M059J (cell line): ENCODE measurements around the gene APPBP2. TPM values are rescaled to one million over a fixed set of nuclear protein-coding genes. Genes with fewer than 3 reads are reported as not detected.
"Not testable (repeated sequence)": the region's sequence is repeated elsewhere in the genome, so short reads cannot be mapped to it uniquely, and the experiment has no call there.

ENCODE experiments used
- DNase-seq: peaks from one replicate; pipeline ENCODE4 v3.0.0-alpha.2; 2012; ENCODE audit warnings: low read depth
- total RNA-seq: library from RNA; depleted of rRNA; stranded (reverse); fragments of >200 nt; shearing (Covaris generic); gene quantifications from 2 replicates; pipeline ENCODE4 v1.2.3, GENCODE V29; 2014; rRNA removed

Gene APPBP2, protein sequence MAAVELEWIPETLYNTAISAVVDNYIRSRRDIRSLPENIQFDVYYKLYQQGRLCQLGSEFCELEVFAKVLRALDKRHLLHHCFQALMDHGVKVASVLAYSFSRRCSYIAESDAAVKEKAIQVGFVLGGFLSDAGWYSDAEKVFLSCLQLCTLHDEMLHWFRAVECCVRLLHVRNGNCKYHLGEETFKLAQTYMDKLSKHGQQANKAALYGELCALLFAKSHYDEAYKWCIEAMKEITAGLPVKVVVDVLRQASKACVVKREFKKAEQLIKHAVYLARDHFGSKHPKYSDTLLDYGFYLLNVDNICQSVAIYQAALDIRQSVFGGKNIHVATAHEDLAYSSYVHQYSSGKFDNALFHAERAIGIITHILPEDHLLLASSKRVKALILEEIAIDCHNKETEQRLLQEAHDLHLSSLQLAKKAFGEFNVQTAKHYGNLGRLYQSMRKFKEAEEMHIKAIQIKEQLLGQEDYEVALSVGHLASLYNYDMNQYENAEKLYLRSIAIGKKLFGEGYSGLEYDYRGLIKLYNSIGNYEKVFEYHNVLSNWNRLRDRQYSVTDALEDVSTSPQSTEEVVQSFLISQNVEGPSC
- total RNA-seq, result 23.6 and 30.2 TPM in 2 replicates

DNA sequence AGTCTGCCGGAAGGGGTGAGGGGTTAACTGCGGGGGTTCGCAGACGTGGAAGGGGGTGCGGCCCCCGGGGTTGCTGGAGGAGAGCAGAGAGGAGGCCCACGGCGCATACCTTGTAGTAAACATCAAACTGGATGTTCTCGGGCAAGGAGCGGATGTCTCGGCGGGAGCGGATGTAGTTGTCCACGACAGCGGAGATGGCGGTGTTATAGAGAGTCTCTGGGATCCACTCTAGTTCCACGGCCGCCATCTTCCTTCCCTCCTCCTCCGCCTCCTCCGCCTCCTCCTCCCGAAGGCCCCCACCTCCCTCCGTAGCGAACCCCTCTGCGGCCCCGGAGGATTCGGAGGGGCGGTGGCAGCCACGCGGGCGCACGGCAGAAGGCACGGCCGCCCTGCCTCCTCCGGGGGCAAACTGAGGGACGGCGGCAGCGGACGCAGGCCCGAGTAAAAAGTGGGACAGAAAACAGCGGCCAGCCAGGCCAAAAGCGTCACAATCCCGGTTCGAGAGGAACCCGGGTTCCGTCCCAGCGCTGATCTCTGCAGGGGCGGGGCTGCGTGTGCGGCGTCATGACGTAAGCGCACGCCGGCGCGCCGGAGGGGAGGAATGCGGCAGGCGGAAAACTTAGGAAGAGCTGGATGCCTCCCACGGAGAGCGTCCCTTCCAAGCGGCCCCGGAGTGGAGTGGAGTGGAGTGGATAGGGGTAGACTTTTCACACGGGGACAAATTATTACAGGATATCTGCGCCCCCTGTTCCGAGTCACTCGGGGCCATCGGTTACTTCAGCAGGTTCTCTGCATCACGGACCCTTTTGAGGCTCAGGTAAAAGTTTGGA, at the start of gene APPBP2:
TSS of gene APPBP2 (minus strand) at position 558 of the 830 bp plus-strand sequence. CDS start at position 247, 311 bp downstream.
- DNase-seq, result peak; percentile 85

DNA sequence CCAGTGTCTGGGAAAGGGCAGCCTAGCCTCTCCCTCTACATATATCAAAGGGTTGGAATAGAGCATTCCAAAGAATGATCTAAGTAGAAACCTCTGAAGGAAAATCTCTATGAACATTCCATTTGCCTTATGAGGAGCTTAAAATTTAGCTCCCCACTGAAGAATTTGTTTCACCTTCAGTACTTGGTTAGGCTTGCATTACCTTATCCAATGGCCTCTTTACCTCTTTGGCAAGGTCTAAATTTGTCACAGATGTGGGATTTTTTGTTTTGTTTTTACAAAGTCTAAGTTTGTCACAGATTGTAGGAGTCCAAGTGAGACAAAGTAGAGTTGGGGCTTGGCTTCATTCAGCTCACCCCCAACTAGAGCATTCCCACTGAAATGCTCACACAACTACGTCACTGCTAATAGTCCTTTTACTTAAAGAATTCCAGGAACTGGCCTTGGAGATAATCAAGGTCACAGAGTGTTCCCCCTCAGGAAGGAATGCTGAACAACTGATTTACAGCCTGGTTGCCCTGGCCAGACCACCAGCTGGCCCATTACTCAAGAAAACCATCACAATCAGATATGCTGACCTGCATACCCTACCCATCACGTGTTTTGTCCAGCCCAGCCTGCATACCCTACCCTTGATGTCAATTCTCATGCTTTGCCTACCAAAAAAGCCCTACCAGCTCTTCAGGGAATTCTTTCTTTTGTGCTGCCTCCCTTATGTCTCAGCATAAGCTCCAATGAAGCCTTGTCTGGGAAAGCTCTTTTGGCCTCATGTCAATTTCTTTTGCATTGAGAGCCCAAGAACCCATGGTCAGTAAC, 47.4 kb upstream of the APPBP2 start:
- DNase-seq, result peak; percentile 12

DNA sequence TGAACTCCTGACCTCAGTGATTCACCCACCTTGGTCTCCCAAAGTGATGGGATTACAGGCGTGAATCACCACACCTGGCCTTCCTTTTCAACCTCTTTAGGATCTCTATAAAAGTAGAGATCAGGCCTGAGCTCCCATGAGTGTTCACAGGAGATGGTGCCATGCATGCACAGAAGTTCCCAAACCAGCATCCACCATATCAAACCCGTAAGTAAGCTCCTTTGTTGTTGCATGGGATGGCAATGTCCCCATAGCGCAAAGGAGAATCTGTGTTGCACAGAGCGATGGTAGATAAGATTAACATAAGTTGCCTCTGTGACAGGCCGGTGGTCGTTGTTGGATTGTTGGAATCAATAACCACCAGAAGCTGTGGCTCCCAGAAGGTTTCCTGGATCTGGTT, 39.2 kb upstream of the APPBP2 start:
- DNase-seq, result no peak

DNA sequence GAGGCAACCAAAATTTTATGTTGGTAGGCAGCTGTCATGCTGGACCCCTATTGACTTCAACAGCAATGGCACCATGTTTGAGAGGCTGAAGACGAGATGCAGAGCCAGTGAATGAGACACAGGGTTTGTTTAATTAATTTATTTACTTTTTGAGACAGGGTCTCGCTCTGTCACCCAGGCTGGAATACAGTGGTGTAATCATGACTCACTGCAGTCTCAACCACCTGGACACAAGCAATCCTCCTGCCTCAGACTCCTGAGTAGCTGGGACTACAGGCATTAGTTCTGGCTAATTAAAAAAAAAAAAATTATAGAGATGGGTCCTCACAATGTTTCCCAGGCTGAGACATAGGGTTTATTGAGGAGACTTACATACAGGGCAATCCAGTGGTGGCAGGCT, 37.7 kb upstream of the APPBP2 start:
- DNase-seq, result peak; percentile 37

DNA sequence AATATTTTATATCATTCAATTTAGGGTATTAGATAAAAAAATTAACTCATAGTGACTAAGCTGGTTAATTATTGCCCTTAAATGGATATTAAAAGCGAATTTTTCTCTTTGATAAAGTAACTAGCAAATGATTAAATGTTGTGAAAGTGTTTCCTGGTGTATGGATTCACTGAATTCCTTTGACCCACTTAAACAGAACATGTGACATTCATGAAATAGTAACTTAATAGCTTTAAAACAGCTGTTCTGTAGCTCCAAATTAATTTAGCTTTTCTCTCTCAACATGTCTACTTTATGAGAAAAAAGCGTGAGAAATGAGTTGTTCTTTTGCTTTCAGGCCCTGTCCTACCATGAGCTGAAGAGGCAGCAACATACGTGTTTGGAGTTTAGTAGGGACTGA, 36.4 kb upstream of the APPBP2 start:
- DNase-seq, result no peak

DNA sequence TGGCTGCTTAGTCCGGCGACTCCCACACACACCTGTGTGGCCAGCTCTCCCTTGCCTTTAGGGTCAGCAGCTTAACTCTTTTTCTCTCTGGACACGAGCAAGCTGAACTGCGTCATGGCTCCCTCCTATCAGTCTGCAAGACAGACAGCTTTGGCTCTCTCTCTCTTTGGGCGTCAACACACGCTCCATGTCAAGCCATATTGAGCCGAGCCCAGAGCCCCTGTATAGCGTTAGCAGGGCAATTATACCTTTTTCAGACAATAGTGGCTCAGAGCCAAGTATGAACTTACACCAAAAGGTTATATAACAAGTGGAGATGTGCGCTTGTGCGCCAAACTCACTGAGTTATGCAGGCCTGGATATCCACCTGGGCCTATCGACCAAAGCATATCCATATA, 34.8 kb upstream of the APPBP2 start:
- no peak for DNase-seq

DNA sequence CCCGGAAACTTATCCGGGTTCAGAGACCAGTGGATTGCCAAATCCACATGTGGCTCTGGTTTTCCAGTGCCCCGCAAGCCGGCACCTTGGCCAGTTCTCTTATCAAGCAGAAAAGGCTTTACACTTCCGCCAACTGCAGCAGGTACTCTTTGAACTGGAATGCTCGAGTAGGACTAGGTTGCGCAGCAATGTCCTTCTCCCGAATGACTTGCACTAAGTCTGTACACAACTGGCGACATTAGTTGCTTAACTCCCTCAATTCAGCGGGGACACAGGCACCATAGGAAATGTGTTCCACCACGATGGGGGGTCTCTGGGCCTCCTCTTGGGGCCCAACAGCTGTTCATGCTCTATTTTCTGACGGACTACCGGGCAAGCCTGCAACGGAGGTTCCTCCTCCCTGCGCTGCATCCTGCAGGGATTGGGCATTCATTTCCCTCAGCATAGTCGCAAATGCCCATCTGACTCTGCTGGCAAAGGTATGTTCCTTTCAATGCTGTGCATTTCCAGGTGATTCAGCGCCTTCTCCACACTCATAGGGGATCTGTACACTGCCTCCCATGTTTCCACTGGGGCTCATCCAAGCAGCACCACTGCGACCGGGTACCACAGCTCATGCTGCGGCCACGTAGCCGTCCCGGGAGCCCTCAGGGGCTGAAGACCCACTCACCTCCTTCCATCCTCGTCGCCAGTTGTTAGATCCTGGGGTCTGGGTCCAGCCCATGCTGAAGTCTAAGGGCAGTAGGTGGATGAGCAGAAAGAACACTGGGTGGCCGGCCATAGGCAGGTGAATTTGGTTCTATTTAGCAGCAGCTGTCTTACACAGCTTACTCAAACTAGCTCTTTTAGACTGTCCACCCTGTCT, 34.2 kb upstream of the APPBP2 start:
- no peak for DNase-seq

DNA sequence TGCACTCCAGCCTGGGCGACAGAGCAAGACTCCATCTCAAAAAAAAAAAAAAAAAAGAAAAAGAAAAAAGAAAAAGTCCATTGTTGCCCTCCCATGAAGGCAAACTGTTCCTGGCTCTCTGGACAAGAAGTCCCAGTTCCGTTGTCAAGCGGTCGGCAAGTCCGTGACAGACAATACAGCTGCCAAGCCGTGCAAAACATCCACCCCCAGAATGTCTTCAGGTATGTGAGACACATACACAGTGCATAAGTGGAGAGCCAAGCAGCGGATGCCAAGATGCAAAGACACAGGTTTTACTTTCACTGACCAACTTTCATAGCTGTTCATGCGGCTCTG, 33.6 kb upstream of the APPBP2 start:
- no peak for DNase-seq

DNA sequence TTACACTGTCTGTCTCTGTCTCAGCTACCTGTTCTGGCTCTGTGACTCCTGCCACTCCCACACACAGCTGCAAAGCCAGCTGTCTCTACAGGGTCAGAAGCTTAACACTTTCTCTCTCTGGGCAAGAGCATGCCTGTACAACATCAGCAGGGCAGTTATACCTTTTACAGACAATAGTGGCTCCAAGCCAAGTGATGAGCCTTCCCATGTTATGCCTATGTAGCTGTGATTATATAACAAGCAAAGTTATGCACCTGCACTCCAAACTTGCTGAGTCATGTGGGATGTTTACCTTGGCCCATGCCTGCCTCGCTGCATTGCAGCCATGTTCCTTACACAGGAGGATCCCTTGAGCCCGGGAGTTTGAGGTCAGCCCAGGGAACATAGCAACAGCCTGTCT, 31.8 kb upstream of the APPBP2 start:
- no peak for DNase-seq

DNA sequence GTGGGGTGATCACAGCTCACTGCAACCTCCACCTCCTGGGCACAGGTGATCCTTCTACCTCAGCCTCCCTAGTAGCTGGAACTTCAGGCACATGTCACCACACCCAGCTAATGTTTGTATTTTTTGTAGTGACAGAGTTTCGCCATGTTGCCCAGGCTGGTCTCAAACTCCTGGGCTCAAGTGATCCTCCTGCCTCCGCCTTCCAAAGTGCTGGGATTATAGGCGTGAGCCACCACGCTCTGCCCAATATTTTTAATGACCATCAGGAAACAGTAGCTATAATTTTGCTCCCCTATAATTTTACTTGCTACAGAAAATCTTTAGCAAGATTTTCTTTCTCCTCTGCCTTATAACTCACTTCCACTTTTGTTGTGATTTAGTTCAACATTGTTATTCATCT, 29.7 kb upstream of the APPBP2 start:
- DNase-seq, result no peak

DNA sequence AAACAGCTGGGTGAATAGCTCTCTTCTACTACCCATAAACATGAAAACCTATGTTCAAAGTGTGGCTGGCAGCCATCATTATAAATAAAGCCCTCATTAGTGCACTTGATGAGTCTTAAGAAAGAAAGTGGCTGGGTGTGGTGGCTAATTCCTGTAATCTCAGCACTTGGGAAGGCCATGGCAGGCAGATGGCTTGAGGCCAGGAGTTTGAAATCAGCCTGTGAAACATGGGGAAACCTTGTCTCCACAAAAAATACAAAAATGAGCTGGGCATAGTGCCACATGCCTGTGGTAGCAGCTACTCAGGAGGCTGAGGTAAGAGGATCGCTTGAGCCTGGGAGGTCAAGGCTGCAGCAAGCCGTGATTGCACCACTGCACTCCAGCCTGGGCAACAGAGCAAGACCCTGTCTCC, 28.3 kb upstream of the APPBP2 start:
- peak; percentile 91 for DNase-seq

DNA sequence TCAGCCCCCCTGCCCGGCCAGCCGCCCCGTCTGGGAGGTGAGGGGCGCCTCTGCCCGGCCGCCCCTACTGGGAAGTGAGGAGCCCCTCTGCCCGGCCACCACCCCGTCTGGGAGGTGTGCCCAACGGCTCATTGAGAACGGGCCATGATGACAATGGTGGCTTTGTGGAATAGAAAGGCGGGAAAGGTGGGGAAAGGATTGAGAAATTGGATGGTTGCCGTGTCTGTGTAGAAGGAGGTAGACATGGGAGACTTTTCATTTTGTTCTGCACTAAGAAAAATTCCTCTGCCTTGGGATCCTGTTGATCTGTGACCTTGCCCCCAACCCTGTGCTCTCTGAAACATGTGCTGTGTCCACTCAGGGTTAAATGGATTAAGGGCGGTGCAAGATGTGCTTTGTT, 26.2 kb upstream of the APPBP2 start:
- DNase-seq, result not testable (repeated sequence)

DNA sequence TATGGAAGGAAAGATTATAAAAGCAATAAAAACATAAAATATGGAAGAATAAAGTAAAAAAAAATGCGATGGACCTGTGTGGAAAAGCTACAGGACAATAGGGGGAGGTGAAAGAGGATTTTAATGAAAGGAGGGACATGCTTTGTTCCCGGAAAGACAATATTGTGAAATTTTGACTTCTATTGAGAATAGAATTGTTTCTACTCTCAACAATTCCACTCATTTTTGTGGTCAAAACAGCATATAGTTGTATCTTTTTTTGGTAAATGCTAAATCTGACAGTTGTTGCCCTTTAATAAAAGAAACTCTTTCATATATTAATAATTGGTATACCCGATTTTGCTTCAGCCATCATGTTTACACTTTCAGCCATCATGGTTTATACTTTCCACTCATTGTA, 22.9 kb upstream of the APPBP2 start:
- no peak for DNase-seq

DNA sequence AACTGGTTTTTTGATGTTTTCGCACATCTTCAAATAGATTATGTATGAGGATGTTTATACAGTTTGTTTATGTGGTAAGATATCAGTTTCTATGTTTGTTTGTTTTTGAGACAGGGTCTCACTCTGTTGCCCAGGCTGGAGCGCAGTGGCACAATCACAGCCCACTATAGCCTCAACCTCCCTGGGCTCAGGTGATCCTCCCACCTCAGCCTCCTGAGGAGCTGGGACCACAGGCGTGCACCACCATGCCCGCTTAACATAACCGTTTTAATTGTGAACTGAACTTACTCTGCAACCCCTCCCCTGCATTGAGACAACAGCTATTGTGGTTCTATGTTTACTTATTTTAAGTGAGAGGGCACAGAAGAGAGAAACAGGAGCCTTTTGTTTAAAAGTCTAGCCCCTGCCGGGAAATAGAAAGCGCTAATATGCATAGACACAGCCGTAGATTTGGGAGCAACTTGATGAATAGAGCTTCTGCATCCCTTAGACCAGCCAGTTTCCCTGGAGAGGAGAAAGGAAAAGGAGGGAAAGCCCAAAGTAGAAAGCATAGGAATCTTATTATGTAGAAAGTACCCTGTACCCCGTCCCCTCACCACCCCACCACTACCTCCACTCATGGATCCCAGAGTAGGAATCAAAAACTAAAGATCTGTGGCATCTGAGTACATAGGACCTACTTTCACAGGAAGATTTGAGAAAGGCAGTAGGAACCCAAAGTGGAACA, 19.6 kb upstream of the APPBP2 start:
- DNase-seq, result no peak

DNA sequence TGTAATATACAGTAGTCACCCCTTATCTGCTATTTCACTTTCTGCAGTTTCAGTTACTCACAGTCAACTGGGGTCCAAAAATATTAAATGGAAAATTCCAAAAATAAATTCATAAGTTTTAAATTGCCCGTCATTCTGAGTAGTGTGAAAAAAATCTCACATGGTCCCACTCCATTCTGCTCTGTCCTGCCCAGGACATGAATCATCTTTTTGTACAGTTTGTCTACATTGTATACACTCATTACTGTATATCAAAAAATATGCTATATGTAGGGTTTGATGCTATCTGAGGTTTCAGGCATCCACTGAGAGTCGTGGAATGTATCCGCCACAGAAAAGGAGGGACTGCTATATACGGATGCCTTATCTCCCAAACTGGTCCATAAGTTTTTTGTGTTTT, 16.0 kb upstream of the APPBP2 start:
- DNase-seq, result no peak

DNA sequence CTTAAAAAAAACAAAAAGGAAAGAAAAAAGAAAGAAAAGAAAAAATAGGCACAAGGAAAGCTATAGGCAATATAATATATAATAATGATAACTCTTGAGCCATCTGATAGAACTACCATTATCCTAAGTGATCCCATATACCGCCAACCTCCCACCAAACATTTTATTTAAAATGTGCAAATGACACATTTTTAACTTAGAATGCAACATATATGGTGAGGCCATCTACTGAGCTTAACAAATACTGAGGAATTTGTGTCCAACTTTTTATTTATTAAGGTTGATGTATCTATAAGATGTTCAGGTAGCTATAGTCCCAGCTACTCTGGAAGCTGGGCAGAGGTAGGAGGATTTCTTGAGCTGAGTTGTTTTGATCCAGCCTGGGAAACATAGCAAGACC, 14.4 kb upstream of the APPBP2 start:
- no peak for DNase-seq

DNA sequence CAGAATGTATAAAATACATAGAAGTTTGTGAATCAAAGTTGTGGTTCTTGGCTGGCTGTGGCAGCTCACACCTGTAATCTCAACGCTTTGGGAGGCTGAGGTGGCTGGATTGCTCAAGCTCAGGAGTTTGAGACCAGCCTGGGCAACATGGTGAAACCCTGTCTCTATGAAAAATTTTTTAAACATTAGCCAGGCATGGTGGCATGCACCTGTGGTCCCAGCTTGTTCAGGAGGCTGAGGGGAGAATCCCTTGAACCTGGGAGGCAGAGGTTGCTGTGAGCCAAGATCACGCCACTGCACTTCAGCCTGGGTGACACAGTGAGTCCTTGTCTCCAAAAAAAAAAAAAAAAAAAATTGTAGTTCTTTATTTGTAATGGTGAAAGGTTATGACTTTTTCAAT, 13.8 kb upstream of the APPBP2 start:
- no peak for DNase-seq

DNA sequence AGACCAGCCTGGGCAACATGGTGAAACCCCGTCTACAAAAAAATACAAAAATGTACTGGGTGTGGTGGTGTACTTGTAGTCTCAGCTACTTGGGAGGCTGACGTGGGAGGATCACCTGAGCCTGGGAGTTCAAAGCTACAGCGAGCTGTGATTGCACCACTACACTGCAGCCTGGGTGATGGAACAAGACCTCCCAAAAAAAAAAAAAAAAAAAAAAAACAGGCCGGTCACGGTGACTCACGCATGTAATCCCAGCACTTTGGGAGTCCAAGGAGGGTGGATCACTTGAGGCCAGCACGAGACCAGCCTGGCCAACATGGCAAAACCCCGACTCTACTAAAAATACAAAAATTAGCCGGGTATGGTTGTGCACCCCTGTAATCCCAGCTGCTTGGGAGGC, 12.7 kb upstream of the APPBP2 start:
- no peak for DNase-seq

DNA sequence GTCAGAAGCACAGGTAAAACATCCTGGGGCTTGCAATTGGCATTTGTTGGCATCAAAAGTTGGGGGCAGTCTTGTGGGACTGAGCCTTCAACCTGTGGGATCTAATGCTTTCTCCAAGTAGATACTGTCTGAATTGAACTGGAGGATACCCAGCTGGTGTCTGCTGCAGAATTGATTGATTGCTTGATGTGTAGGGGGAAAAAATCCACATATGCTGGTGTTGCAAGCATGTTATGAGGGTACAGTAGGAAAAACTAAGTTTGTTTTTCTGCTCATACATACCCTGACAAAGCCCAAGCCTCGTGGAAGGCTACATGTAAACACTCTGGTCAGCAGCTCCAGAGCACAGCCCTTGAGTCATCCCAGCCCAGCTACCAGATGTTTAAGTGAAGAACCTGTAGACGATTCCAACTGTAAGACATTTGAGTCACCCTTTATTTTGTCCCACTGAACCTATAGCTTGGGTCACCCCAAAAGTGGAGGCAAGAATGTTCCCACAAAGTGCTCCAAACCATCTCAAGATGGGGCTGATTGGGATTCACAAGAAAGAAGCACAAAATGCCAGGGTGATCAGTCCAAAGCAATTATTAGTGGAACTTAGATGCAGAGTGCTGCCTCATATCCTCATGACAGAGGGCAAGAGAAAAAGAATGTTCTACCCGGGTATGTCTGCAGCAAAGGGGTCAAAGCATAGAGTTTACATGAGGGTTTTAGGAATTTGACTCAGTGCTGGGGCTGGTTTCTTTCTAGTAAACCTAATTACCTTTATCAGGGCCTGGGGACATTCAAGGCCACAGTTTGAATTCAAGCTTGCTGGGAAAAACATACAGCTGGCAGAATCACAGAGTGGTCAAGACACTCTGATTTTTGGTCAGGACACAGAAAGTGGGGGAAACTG, 9.6 kb upstream of the APPBP2 start:
- DNase-seq, result peak; percentile 50
